Gastrocnemius medialis (tissue), 4 donors: Measurements from ENCODE around the gene EGFR. TPM values are rescaled to one million over a fixed set of nuclear protein-coding genes. Genes with fewer than 3 reads are reported as not detected.

Experiments used
- ATAC-seq, 2 donors: fragments of 150-250 bp; one replicate each; pipeline ENCODE4 v1.9.1; 2016
- DNase-seq, 2 donors: peaks; one replicate each; pipeline ENCODE4 v3.0.0-alpha.2; 2019
- H3K27ac ChIP-seq, 4 donors: fragments of 200-600 bp; sonication (generic); 1 replicate in 1 of 4; 2 replicates in 3 of 4; pipeline ENCODE4 v1.5.1; 2016 to 2018; ENCODE audit warnings: mild to moderate bottlenecking in 2 of 4, moderate library complexity in 1 of 4
- H3K27me3 ChIP-seq, 3 donors: fragments of 200-600 bp; sonication (generic) in 2 of 3; 1 replicate in 1 of 3; 2 replicates in 2 of 3; pipeline versions ENCODE4 v1.5.1 to v1.6.0; 2016 to 2019; ENCODE audit warnings: mild to moderate bottlenecking in 1 of 3, moderate library complexity in 1 of 3
- H3K36me3 ChIP-seq, 2 donors: fragments of 200-600 bp; sonication (generic) in 1 of 2; one replicate each; pipeline ENCODE4 v1.5.1; 2017 to 2018
- H3K4me1 ChIP-seq, 2 donors: fragments of 200-600 bp; sonication (generic) in 1 of 2; one replicate each; pipeline ENCODE4 v1.5.1; 2016 to 2017; ENCODE audit warnings: mild to moderate bottlenecking in 2 of 2
- H3K4me3 ChIP-seq, 4 donors: fragments of 200-600 bp; sonication (generic) in 3 of 4; 1 replicate in 1 of 4; 2 replicates in 3 of 4; pipeline ENCODE4 v1.5.1; 2016 to 2019; ENCODE audit warnings: mild to moderate bottlenecking in 2 of 4
- H3K9me3 ChIP-seq, 3 donors: fragments of 200-600 bp; sonication (generic) in 2 of 3; 1 replicate in 1 of 3; 2 replicates in 2 of 3; pipeline ENCODE4 v1.5.1; 2016 to 2019
- CTCF ChIP-seq, 5 experiments: fragments of 450-650 bp in 3 of 5; fragments of 200-600 bp in 2 of 5; sonication (generic) in 2 of 5; IDR thresholded peaks in 4 of 5; conservative IDR thresholded peaks in 1 of 5; 1 replicate in 4 of 5; 2 replicates in 1 of 5; pipeline ENCODE4 v1.5.1; 2016 to 2019; ENCODE audit warnings: antibody characterized with exemption in 5 of 5, mild to moderate bottlenecking in 3 of 5, moderate library complexity in 3 of 5
- POLR2A ChIP-seq, 2 donors: fragments of 450-650 bp; IDR thresholded peaks; one replicate each; pipeline ENCODE4 v1.6.1; 2017; ENCODE audit warnings: antibody characterized with exemption in 2 of 2, mild to moderate bottlenecking in 2 of 2, moderate library complexity in 2 of 2
- in situ Hi-C, 4 donors: fragments of 200-750 bp; cut with MboI; loops; one replicate each; pipeline versions ENCODE4 v1.15.0 to v1.8.0; 2017; ENCODE audit warnings: low sequenced_read_pairs in 4 of 4
- intact Hi-C: fragments of 100-400 bp; cut with DNase I; formaldehyde crosslinking; loops from one replicate; pipeline ENCODE4 v1.15.1; 2023; ENCODE audit warnings: low total_unique reads
- total RNA-seq, 4 donors: library from RNA; depleted of rRNA; stranded (reverse); fragments of >200 nt; gene quantifications; one replicate each; pipeline versions ENCODE4 v1.1.0 to v1.2.3, GENCODE V29; 2016

The EGFR gene
- total RNA-seq, 4 donors from 2014 or later: 28.0 to 34.8 (median 29.4) TPM

- Histone ChIP-seq H3K27ac (peak overlapping the region; percentile 55 to 80 (median 62)), H3K4me1 (peaks cover 22 to 46% of the 10 kb centered on the region in 2 donors), H3K27me3 (no peaks in the 10 kb centered on the region), H3K9me3 (no peaks in the 10 kb centered on the region), H3K36me3 (no peaks in the 10 kb centered on the region), H3K4me3 (no peak overlapping the region)
- no peak for TF ChIP-seq CTCF (IDR thresholded peaks at IDR 0.05 in 4 of 5, conservative IDR thresholded peaks at IDR 0.05 in 1 of 5)
- intact Hi-C loops (no loop called here), in situ Hi-C loops (no loop called here)
- no peak for DNase-seq
- peak in 1 of 2 donors; percentile 35 for ATAC-seq
These were observed 62.8 kb downstream of the EGFR start for GRCh38 chr7:55081472-55082227.

GRCh38 chr7:55082228-55082603 lies 63.4 kb downstream of the EGFR start:
- Histone ChIP-seq H3K4me3 (no peak overlapping the region), H3K36me3 (no peaks in the 10 kb centered on the region), H3K27me3 (no peaks in the 10 kb centered on the region), H3K4me1 (peaks cover 23 to 46% of the 10 kb centered on the region in 2 donors), H3K9me3 (no peaks in the 10 kb centered on the region), H3K27ac (peak overlapping the region; percentile 55 to 80 (median 62))
- ATAC-seq: no peak
- no peak for DNase-seq
- TF ChIP-seq POLR2A (IDR thresholded peaks at IDR 0.05): no peak
- TF ChIP-seq CTCF (IDR thresholded peaks at IDR 0.05 in 4 of 5, conservative IDR thresholded peaks at IDR 0.05 in 1 of 5): no peak
- in situ Hi-C loops: no loop called here
- intact Hi-C loops: no loop called here

GRCh38 chr7:55083206-55083605 lies 64.4 kb downstream of the EGFR start:
- Histone ChIP-seq H3K4me1 (peaks cover 24 to 42% of the 10 kb centered on the region in 2 donors), H3K4me3 (no peak overlapping the region), H3K27ac (peak overlapping the region in 1 of 4 donors; percentile 62), H3K36me3 (no peaks in the 10 kb centered on the region), H3K27me3 (no peaks in the 10 kb centered on the region), H3K9me3 (no peaks in the 10 kb centered on the region)
- no peak for ATAC-seq
- DNase-seq: no peak
- intact Hi-C loops (no loop called here), in situ Hi-C loops (no loop called here)
- TF ChIP-seq CTCF (IDR thresholded peaks at IDR 0.05 in 4 of 5, conservative IDR thresholded peaks at IDR 0.05 in 1 of 5) (no peak), POLR2A (IDR thresholded peaks at IDR 0.05) (no peak)

- peaks cover 24 to 45% of the 10 kb centered on the region in 2 donors for H3K4me1 ChIP-seq
- TF ChIP-seq CTCF (IDR thresholded peaks at IDR 0.05 in 4 of 5, conservative IDR thresholded peaks at IDR 0.05 in 1 of 5) (no peak), POLR2A (IDR thresholded peaks at IDR 0.05) (no peak)
These were observed 65.5 kb downstream of the EGFR start for GRCh38 chr7:55084307-55084706.

More at GRCh38 chr7:55084307-55084706, 65.5 kb downstream of the EGFR start:
- intact Hi-C loops (no loop called here), in situ Hi-C loops (no loop called here)
- H3K27ac ChIP-seq: no peak overlapping the region
- DNase-seq (no peak), ATAC-seq (no peak)
- no peaks in the 10 kb centered on the region for H3K36me3 ChIP-seq
- no peaks in the 10 kb centered on the region for H3K27me3 ChIP-seq
- H3K4me3 ChIP-seq: no peak overlapping the region
- H3K9me3 ChIP-seq: no peaks in the 10 kb centered on the region
